ENCODE measurements around the gene RETREG2. TPM values are rescaled to one million over a fixed set of nuclear protein-coding genes. Genes with fewer than 3 reads are reported as not detected.

RETREG2 gene
- total RNA-seq, 1 experiment from 2014 or later = 46.7 TPM

- H3K4me2 ChIP-seq (ENCODE audit: insufficient read depth, insufficient read length, low read length) = no peak overlapping the region
- H3K23me2 ChIP-seq (ENCODE audit: insufficient read length, low read depth, low read length, poor library complexity, severe bottlenecking) = peaks cover 5% of the 10 kb centered on the region
- H4K8ac ChIP-seq (replicated peaks; ENCODE audit: insufficient read length, low read depth, low read length) = no peak overlapping the region
- TF ChIP-seq CTCF (conservative IDR thresholded peaks at IDR 0.05) = peak; percentile 77
- H3T11ph ChIP-seq (ENCODE audit: low read length) = no peak overlapping the region
- no peak overlapping the region for H3K18ac ChIP-seq (ENCODE audit: insufficient read length, low read depth, low read length)
- DNase-seq = no peak
- H2AK5ac ChIP-seq (ENCODE audit: insufficient read length, low read length) = no peak overlapping the region
- H3K27ac ChIP-seq (ENCODE audit: insufficient read length, low read depth, low read length) = no peak overlapping the region
- Mint-ChIP-seq H3K4me3 (no peak overlapping the region), H3K9me3 (no peaks in the 10 kb centered on the region), H3K27me3 (ENCODE audit: low read depth) (no peaks in the 10 kb centered on the region), H3K27ac (no peak overlapping the region), H3K36me3 (ENCODE audit: insufficient read depth in 1 of 3, low read depth in 3 of 3) (peaks cover 3 to 12% (median 12%) of the 10 kb centered on the region in 3 experiments; a peak in 6 of 7 replicates), H3K4me1 (peaks cover 8 to 15% of the 10 kb centered on the region in 2 experiments)
- H3K9ac ChIP-seq (ENCODE audit: extremely low read depth, insufficient read length, low read length) = no peak overlapping the region
- no peak overlapping the region for H3K56ac ChIP-seq (ENCODE audit: insufficient read length, low read depth, low read length)
- H2BK15ac ChIP-seq (ENCODE audit: low read depth, low read length) = no peak overlapping the region
- H3K79me2 ChIP-seq (ENCODE audit: insufficient read depth, low read length) = no peaks in the 10 kb centered on the region
- no CpG with 5 or more reads among the region's 4 CpGs for WGBS (ENCODE audit: extremely low coverage, insufficient read length, low lambda C conversion rate)
- H3K9me3 ChIP-seq (ENCODE audit: control insufficient read depth, low read depth, low read length) = no peaks in the 10 kb centered on the region
- H3K79me1 ChIP-seq (ENCODE audit: insufficient read depth, low read depth, low read length, poor library complexity, severe bottlenecking) = no peaks in the 10 kb centered on the region
- no peak overlapping the region for H2AFZ ChIP-seq (ENCODE audit: low read length)
- H3K27me3 ChIP-seq (ENCODE audit: insufficient read depth, low read length) = no peaks in the 10 kb centered on the region
- no peak overlapping the region for H4K91ac ChIP-seq (ENCODE audit: insufficient read length, low read depth, low read length)
- H2BK5ac ChIP-seq (ENCODE audit: insufficient read length, low read length) = no peak overlapping the region
- no peaks in the 10 kb centered on the region for H3K4me1 ChIP-seq (ENCODE audit: insufficient read depth, low read length)
- H3K4ac ChIP-seq (ENCODE audit: low read depth, low read length) = no peak overlapping the region
- H4K20me1 ChIP-seq (ENCODE audit: control insufficient read depth, insufficient read depth, insufficient read length) = no peaks in the 10 kb centered on the region
- no peak overlapping the region for H2BK120ac ChIP-seq (ENCODE audit: low read depth, low read length, poor library complexity, severe bottlenecking)
- no peak overlapping the region for H2BK20ac ChIP-seq (ENCODE audit: low read depth, low read length, poor library complexity, severe bottlenecking)
- no peak overlapping the region for H2BK12ac ChIP-seq (ENCODE audit: insufficient read length, low read depth, low read length)
- H4K5ac ChIP-seq (ENCODE audit: insufficient read length, low read depth, low read length) = no peak overlapping the region
- H3K14ac ChIP-seq (ENCODE audit: insufficient read depth, low read length) = no peak overlapping the region
- no peak overlapping the region for H3K23ac ChIP-seq (ENCODE audit: insufficient read length, low read depth, low read length)
Observed at GRCh38 chr2:219155054-219155644, 22.9 kb upstream of the RETREG2 start.
